Neuronal stem cell (in vitro differentiated cells): ENCODE data around the gene PRRX2.
A peak's percentile ranks its signal among the peaks of the same experiment; 100 is the strongest.

ENCODE experiments used
- DNase-seq: peaks from one replicate; pipeline ENCODE4 v3.0.0-alpha.2; 2013; ENCODE audit warnings: low spot score
- H2AFZ ChIP-seq: one replicate; pipeline ENCODE4 v1.6.1; 2013; ENCODE audit warnings: mild to moderate bottlenecking, low read length, inconsistent platforms
- H2AK5ac ChIP-seq: 2 replicates; pipeline ENCODE4 v1.6.1; 2013; ENCODE audit warnings: low read depth, mild to moderate bottlenecking, inconsistent platforms, low read length, moderate library complexity, mixed read lengths
- H2BK120ac ChIP-seq: 2 replicates; pipeline ENCODE4 v1.6.1; 2013; ENCODE audit warnings: low read depth, mild to moderate bottlenecking, inconsistent platforms, low read length, moderate library complexity, mixed read lengths
- H2BK12ac ChIP-seq: one replicate; pipeline ENCODE4 v1.6.1; 2013; ENCODE audit warnings: low read length, inconsistent platforms
- H2BK15ac ChIP-seq: 2 replicates; pipeline ENCODE4 v1.6.1; 2013; ENCODE audit warnings: mild to moderate bottlenecking, low read length, inconsistent platforms, mixed read lengths
- H2BK5ac ChIP-seq: one replicate; pipeline ENCODE4 v1.6.1; 2013; ENCODE audit warnings: inconsistent platforms, mild to moderate bottlenecking, low read length, moderate library complexity
- H3K14ac ChIP-seq: one replicate; pipeline ENCODE4 v1.6.1; 2013; ENCODE audit warnings: low read length, inconsistent platforms
- H3K18ac ChIP-seq: 2 replicates; pipeline ENCODE4 v1.6.1; 2013; ENCODE audit warnings: low read length, inconsistent platforms
- H3K23ac ChIP-seq: 2 replicates; pipeline ENCODE4 v1.6.1; 2013; ENCODE audit warnings: low read depth, mild to moderate bottlenecking, mixed read lengths, low read length, inconsistent platforms; ENCODE audit not compliant: poor library complexity
- H3K27ac ChIP-seq: replicated peaks from 3 replicates; pipeline ENCODE4 v1.5.1; 2013; ENCODE audit warnings: low read length, inconsistent platforms
- H3K27me3 ChIP-seq, 3 experiments: 2 replicates each; pipeline ENCODE4 v1.6.1; 2013; ENCODE audit warnings: low read length in 3 of 3, mild to moderate bottlenecking in 2 of 3, inconsistent platforms in 1 of 3, low read depth in 1 of 3, mixed read lengths in 1 of 3, moderate library complexity in 1 of 3; ENCODE audit not compliant: control insufficient read depth in 3 of 3, insufficient read depth in 3 of 3
- H3K36me3 ChIP-seq, 2 donors: replicated peaks in 1 of 2; 2 replicates each; pipeline ENCODE4 v1.6.1; 2013; ENCODE audit warnings: low read length in 2 of 2; ENCODE audit not compliant: control insufficient read depth in 2 of 2, insufficient read depth in 2 of 2
- H3K4ac ChIP-seq: 2 replicates; pipeline ENCODE4 v1.6.1; 2013; ENCODE audit warnings: inconsistent platforms, mild to moderate bottlenecking, low read length, moderate library complexity
- H3K4me1 ChIP-seq, 2 donors: 1 replicate in 1 of 2; 2 replicates in 1 of 2; pipeline ENCODE4 v1.6.1; 2013; ENCODE audit warnings: low read length in 2 of 2, low read depth in 1 of 2; ENCODE audit not compliant: control insufficient read depth in 2 of 2, insufficient read depth in 1 of 2
- H3K4me2 ChIP-seq: one replicate; pipeline ENCODE4 v1.6.1; 2013; ENCODE audit warnings: mild to moderate bottlenecking, low read length, inconsistent platforms; ENCODE audit not compliant: insufficient read depth, poor library complexity, severe bottlenecking
- H3K4me3 ChIP-seq, 2 donors: 2 replicates each; pipeline ENCODE4 v1.5.1; 2013; ENCODE audit warnings: low read length in 2 of 2, mild to moderate bottlenecking in 2 of 2, inconsistent platforms in 1 of 2, moderate library complexity in 1 of 2
- H3K79me1 ChIP-seq: one replicate; pipeline ENCODE4 v1.6.1; 2013; ENCODE audit warnings: low read depth, mild to moderate bottlenecking, inconsistent platforms, low read length, moderate library complexity
- H3K9ac ChIP-seq: one replicate; pipeline ENCODE4 v1.6.1; 2013; ENCODE audit warnings: mild to moderate bottlenecking, low read depth, low read length, inconsistent platforms; ENCODE audit not compliant: poor library complexity
- H3K9me3 ChIP-seq, 2 donors: replicated peaks in 1 of 2; 2 replicates each; pipeline versions ENCODE3 to v1.6.1; 2013; ENCODE audit warnings: low read length in 2 of 2, mild to moderate bottlenecking in 2 of 2, inconsistent platforms in 1 of 2, low read depth in 1 of 2, mixed read lengths in 1 of 2, moderate library complexity in 1 of 2; ENCODE audit not compliant: control insufficient read depth in 2 of 2, insufficient read depth in 1 of 2
- H4K8ac ChIP-seq: one replicate; pipeline ENCODE4 v1.6.1; 2013; ENCODE audit warnings: low read depth, mild to moderate bottlenecking, inconsistent platforms, low read length, moderate library complexity
- H4K91ac ChIP-seq: one replicate; pipeline ENCODE4 v1.6.1; 2013; ENCODE audit warnings: low read length, low read depth, mild to moderate bottlenecking, inconsistent platforms; ENCODE audit not compliant: poor library complexity
- WGBS, 2 donors: extraction: QIAGEN DNeasy Blood & Tissue Kit; methylation state at CpG; one replicate each; pipeline ENCODE4 v1.1.7; 2013; ENCODE audit warnings: missing lambda C conversion rate in 2 of 2, mixed read lengths in 1 of 2; ENCODE audit not compliant: insufficient read length in 2 of 2, insufficient replicate concordance in 1 of 2; ENCODE audit errors: extremely low coverage in 2 of 2; 5-methylcytosine and 5-hydroxymethylcytosine counted together

Gene PRRX2

DNA sequence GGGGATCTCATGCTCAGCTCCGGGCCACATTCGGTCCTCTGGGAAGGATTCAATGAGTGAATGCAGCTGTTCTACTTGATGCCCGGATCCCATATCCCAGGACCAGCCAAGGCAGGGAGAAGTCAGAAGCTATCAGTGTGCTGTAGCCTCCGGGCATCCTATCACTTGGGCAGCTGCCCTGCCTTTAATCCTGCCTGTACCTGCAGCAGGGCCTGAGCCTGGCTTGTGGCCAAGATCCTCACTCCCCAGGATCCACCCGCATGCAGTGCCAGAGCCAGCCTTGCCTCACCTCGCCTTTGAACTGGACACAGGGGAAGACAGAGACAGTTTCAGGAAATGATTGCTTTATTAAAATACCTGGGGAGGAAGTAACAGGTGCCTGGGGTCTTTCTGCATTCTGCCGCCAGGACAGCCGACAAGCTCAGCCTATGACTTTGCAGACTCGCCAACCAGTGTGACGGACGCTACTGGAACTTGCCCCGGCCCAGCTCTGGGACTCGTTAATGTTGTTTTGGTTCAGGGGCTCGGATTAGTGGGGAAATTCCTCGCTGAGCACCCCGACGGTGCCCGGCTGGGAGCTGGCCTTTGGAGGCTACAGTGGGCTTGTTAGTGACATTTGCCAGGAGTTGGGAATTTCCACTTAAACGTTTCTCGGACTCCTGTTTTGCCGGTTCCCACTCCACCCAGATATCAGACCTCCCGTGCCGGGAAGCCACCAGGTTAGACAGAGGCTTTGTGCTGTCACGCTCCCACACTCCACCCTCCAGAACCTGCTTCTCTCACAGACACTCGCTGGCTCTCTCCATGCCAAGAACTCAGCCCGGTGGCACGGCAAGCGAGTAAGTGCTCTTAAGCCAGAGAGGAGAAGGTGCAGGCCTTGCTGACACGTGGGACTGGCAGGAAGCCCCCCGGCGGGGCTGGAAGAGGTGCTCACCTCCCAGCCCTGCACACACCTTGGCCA lies 86.7 kb downstream of the PRRX2 start:
- peak overlapping the region; percentile 1 for H2AK5ac ChIP-seq
- no peak overlapping the region for H4K8ac ChIP-seq
- H3K9ac ChIP-seq = no peak overlapping the region
- no peak for DNase-seq
- H3K9me3 ChIP-seq = no peaks in the 10 kb centered on the region
- peak overlapping the region; percentile 88 for H2AFZ ChIP-seq
- peak overlapping the region; percentile 62 for H3K4me2 ChIP-seq
- no peak overlapping the region for H3K27ac ChIP-seq
- H2BK15ac ChIP-seq = peak overlapping the region; percentile 17
- H3K4me1 ChIP-seq = peaks cover 10 to 14% of the 10 kb centered on the region in 2 donors
- H3K23ac ChIP-seq = peak overlapping the region; percentile 87
- H3K36me3 ChIP-seq = no peaks in the 10 kb centered on the region
- no peak overlapping the region for H2BK120ac ChIP-seq
- H2BK5ac ChIP-seq = peak overlapping the region; percentile 17
- no peak overlapping the region for H3K14ac ChIP-seq
- no peak overlapping the region for H3K4ac ChIP-seq
- H3K79me1 ChIP-seq = no peaks in the 10 kb centered on the region
- H4K91ac ChIP-seq = no peak overlapping the region
- WGBS, 2 donors = no CpG with 5 or more reads among the region's 31 CpGs
- H3K4me3 ChIP-seq = peak overlapping the region in 1 of 2 donors; percentile 8
- peak overlapping the region; percentile 91 for H3K18ac ChIP-seq
- H3K27me3 ChIP-seq = peaks cover 0 to 62% (median 0%) of the 10 kb centered on the region in 3 experiments
- peak overlapping the region; percentile 1 for H2BK12ac ChIP-seq

DNA sequence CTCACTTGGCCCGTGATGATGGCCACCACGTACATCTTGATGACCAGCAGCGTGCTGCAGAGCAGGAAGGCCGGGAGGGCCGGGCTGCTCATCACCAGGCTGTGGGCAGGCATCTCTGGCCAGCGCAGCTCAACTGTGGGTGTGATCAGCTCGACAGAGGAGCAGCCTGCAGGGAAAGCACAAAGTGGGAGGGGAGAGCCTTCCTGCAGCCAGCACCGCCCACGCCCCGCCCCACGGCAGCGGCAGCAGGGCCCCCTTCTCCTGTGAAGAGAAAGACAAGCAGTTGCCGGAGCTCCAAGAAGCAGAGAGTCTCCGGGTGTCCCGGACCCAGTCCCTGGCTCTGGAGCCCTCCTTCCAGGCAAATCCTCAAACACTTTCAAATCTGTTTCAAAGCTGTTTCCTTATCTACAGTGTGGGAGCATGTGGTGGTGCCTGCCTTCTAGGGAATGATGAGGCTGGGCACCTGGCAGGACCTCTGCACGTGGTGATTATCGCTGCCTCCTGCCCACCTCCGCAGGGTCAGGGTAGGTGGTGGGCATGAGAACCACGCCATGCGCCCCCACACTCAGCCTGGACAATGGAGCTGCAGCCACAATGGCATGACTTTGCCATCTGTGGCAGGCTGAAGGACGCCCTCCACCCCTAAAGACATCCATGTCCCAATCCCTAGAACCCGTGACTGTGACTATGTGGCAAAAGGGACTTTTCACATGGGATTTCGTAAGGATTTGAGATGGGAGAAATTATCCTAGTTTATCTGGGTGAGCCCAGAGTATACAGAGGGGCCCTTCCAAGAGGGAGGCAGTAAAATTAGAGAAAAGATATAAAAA lies 87.7 kb downstream of the PRRX2 start, which contains the start of gene PTGES:
Gene PTGES, minus strand, starts transcription at position 143 of the 830 bp plus-strand sequence. Its CDS starts 30 bp downstream, at position 113.
- no peak within 1 kb of the TSS for H3K14ac ChIP-seq
- peaks cover 10 to 14% of the 10 kb centered on the region in 2 donors for H3K4me1 ChIP-seq
- WGBS, 2 donors = no CpG with 5 or more reads among the region's 23 CpGs
- H3K36me3 ChIP-seq = no peaks in the 10 kb centered on the region
- H3K9ac ChIP-seq = peak within 1 kb of the TSS; percentile 88
- H2BK15ac ChIP-seq = peak within 1 kb of the TSS; percentile 17
- peak within 1 kb of the TSS; percentile 62 for H3K4me2 ChIP-seq
- H3K23ac ChIP-seq = peak within 1 kb of the TSS; percentile 87
- DNase-seq = peak; percentile 58
- no peaks in the 10 kb centered on the region for H3K79me1 ChIP-seq
- H2BK12ac ChIP-seq = peak within 1 kb of the TSS; percentile 100
- peak within 1 kb of the TSS; percentile 17 for H2BK5ac ChIP-seq
- peak within 1 kb of the TSS; percentile 91 for H3K18ac ChIP-seq
- no peaks in the 10 kb centered on the region for H3K9me3 ChIP-seq
- H2AFZ ChIP-seq = peak within 1 kb of the TSS; percentile 88
- H3K4me3 ChIP-seq = peak within 1 kb of the TSS in 1 of 2 donors; percentile 41
- H3K27me3 ChIP-seq = peaks cover 0 to 57% (median 0%) of the 10 kb centered on the region in 3 experiments
- H4K91ac ChIP-seq = no peak within 1 kb of the TSS
- peak within 1 kb of the TSS; percentile 73 for H2BK120ac ChIP-seq
- H3K4ac ChIP-seq = no peak within 1 kb of the TSS
- H2AK5ac ChIP-seq = peak within 1 kb of the TSS; percentile 91
- H4K8ac ChIP-seq = peak within 1 kb of the TSS; percentile 66
- H3K27ac ChIP-seq = no peak within 1 kb of the TSS

DNA sequence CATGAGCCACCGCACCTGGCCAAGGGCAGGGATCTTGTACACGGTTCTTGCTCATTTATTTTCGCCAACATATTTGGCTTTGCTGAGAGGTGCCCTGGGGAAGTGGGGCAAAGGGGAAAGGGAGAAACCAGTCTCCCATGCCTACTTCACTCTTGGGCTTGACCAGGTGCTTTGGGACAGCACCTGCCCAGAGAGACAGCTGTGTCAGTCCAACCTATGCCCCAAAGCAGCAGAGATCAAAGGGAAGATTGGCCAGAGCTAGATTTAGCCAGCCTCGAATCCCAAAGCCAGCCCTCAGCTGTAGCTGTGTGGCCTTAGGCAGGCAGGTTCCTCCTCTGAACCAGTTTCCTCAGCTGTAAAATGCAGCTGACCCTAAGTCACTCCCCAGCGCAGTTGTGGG lies 89.7 kb downstream of the PRRX2 start:
- Histone ChIP-seq H3K18ac (no peak overlapping the region), H3K4ac (no peak overlapping the region), H2AFZ (no peak overlapping the region), H3K4me3 (no peak overlapping the region), H2BK15ac (no peak overlapping the region), H4K8ac (no peak overlapping the region), H3K23ac (peak overlapping the region; percentile 18), H4K91ac (no peak overlapping the region), H2AK5ac (no peak overlapping the region), H3K36me3 (no peaks in the 10 kb centered on the region), H3K9me3 (no peaks in the 10 kb centered on the region), H3K4me2 (no peak overlapping the region), H3K27me3 (peaks cover 0 to 48% (median 0%) of the 10 kb centered on the region in 3 experiments), H3K79me1 (no peaks in the 10 kb centered on the region), H3K4me1 (peaks cover 10 to 14% of the 10 kb centered on the region in 2 donors), H3K27ac (no peak overlapping the region), H2BK5ac (no peak overlapping the region), H2BK12ac (no peak overlapping the region), H3K9ac (no peak overlapping the region), H3K14ac (no peak overlapping the region), H2BK120ac (no peak overlapping the region)
- no peak for DNase-seq
- WGBS, 2 donors = no CpG with 5 or more reads among the region's 5 CpGs
